K562 (cell line): ENCODE measurements around the gene MTMR3. TPM values are rescaled to one million over a fixed set of nuclear protein-coding genes. Genes with fewer than 3 reads are reported as not detected.

Experiments used
- ATAC-seq: fragments of 200-7000 bp; cut with Tn5 transposase; 3 replicates; pipeline ENCODE4 v1.9.1; 2020; ENCODE audit warnings: moderate library complexity
- BruUV-seq: library from RNA; stranded (reverse); fragments of 400-500 nt; replicated peaks from 2 replicates; lab custom pipeline; 2021; lab: Mats Ljungman, UMichigan
- CTCF ChIA-PET: fragments of 300-600 bp; formaldehyde crosslinking; extraction: SDS; loops from one replicate; lab custom pipeline; 2021; ENCODE audit warnings: low intra/inter-chr PET ratio; lab: Yijun Ruan, JAX
- POLR2A ChIA-PET: fragments of 300-600, 350-650 bp; sonication (Branson Sonifier 250); formaldehyde crosslinking; extraction: SDS; loops from one replicate; lab custom pipeline; 2021; ENCODE audit warnings: antibody characterized with exemption, inconsistent platforms; lab: Yijun Ruan, JAX
- DNase-seq, 4 experiments: peaks; one replicate each; pipeline versions ENCODE4 v3.0.0 to v3.0.0-alpha.2; 2011 to 2018; ENCODE audit warnings: low spot score in 3 of 4, mixed read lengths in 3 of 4; ENCODE audit errors: extremely low read depth in 1 of 4
- FAIRE-seq: peaks from 2 replicates; lab custom pipeline; 2011; peaks lifted over from hg19 to GRCh38; lab: Jason Lieb, UNC
- H2AFZ ChIP-seq: 2 replicates; pipeline ENCODE4 v1.6.0; 2011; ENCODE audit warnings: low read depth, low read length, control low read depth, inconsistent platforms
- H3K27ac ChIP-seq: fragments of 200-600 bp; 3 replicates; pipeline ENCODE4 v1.8.0; 2011; ENCODE audit warnings: low read depth, mild to moderate bottlenecking, control low read depth, inconsistent platforms, low read length, moderate library complexity, mixed read lengths; ENCODE audit errors: extremely low read depth
- H3K27me3 ChIP-seq, 2 experiments: fragments of 300-600 bp in 1 of 2; 2 replicates in 1 of 2; 3 replicates in 1 of 2; pipeline versions ENCODE4 v1.6.0 to v1.8.0; 2011; ENCODE audit warnings: inconsistent platforms in 2 of 2, low read length in 2 of 2, mild to moderate bottlenecking in 1 of 2, mixed read lengths in 1 of 2, moderate library complexity in 1 of 2; ENCODE audit not compliant: control insufficient read depth in 2 of 2, insufficient read depth in 2 of 2
- H3K36me3 ChIP-seq: fragments of 300-600 bp; 3 replicates; pipeline ENCODE4 v1.8.0; 2011; ENCODE audit warnings: mild to moderate bottlenecking, low read length, inconsistent platforms; ENCODE audit not compliant: control insufficient read depth, insufficient read depth
- H3K4me1 ChIP-seq, 2 experiments: fragments of 200-600 bp in 1 of 2; replicated peaks in 1 of 2; 2 replicates in 1 of 2; 3 replicates in 1 of 2; pipeline versions ENCODE4 v1.5.1 to v1.8.0; 2011; ENCODE audit warnings: inconsistent platforms in 2 of 2, low read length in 2 of 2, mild to moderate bottlenecking in 1 of 2, mixed read lengths in 1 of 2, moderate library complexity in 1 of 2; ENCODE audit not compliant: control insufficient read depth in 2 of 2, insufficient read depth in 2 of 2
- H3K4me2 ChIP-seq: 2 replicates; pipeline ENCODE4 v1.6.1; 2011; ENCODE audit warnings: low read length, control low read depth, inconsistent platforms, mixed read lengths; ENCODE audit not compliant: insufficient read depth
- H3K4me3 ChIP-seq: fragments of 200-600 bp; sonication (generic), shearing (Covaris generic); 2 replicates; pipeline ENCODE4 v1.5.1; 2016; ENCODE audit warnings: control low read depth, inconsistent platforms
- H3K79me2 ChIP-seq: fragments of 200-600 bp; 3 replicates; pipeline ENCODE4 v1.8.0; 2011; ENCODE audit warnings: low read length, inconsistent platforms; ENCODE audit not compliant: control insufficient read depth, insufficient read depth
- H3K9ac ChIP-seq, 2 experiments: 2 replicates each; pipeline versions ENCODE4 v1.6.0 to v1.6.1; 2011; ENCODE audit warnings: low read depth in 2 of 2, low read length in 2 of 2, control low read depth in 1 of 2, inconsistent platforms in 1 of 2, mild to moderate bottlenecking in 1 of 2, mixed read lengths in 1 of 2; ENCODE audit not compliant: insufficient read depth in 1 of 2
- H3K9me1 ChIP-seq: one replicate; pipeline ENCODE4 v1.6.0; 2011; ENCODE audit warnings: inconsistent platforms, mild to moderate bottlenecking, low read length, moderate library complexity; ENCODE audit not compliant: control insufficient read depth, insufficient read depth
- H3K9me3 ChIP-seq: replicated peaks from 2 replicates; pipeline ENCODE4 v1.5.1; 2011; ENCODE audit warnings: low read depth, low read length, inconsistent platforms; ENCODE audit not compliant: control insufficient read depth, insufficient read depth
- H4K20me1 ChIP-seq: replicated peaks from 2 replicates; pipeline ENCODE4 v1.6.1; 2011; ENCODE audit warnings: low read length, inconsistent platforms, mixed read lengths; ENCODE audit not compliant: control insufficient read depth, insufficient read depth
- C11orf30 ChIP-seq: fragments of 450-650 bp; IDR thresholded peaks from 2 replicates; pipeline ENCODE4 v1.6.1; 2016; ENCODE audit warnings: low read depth, mild to moderate bottlenecking
- EGR1 ChIP-seq: fragments of 450-650 bp; conservative IDR thresholded peaks from 2 replicates; pipeline ENCODE4 v1.6.1; 2017; ENCODE audit warnings: mild to moderate bottlenecking
- FOXK1 ChIP-seq: sonication (generic); formaldehyde crosslinking; IDR thresholded peaks from 2 replicates; pipeline ENCODE4 v1.8.0; 2022; ENCODE audit warnings: missing genetic modification reagents, mild to moderate bottlenecking, borderline replicate concordance
- FUS ChIP-seq: fragments of 200-400 bp; formaldehyde crosslinking; optimal IDR thresholded peaks from 2 replicates; pipeline ENCODE3; 2017; ENCODE audit warnings: low read depth, low read length
- MAFF ChIP-seq: IDR thresholded peaks from 2 replicates; pipeline ENCODE4 v1.6.1; 2012; ENCODE audit warnings: low read length, improper control_type of control experiment
- MAFG ChIP-seq: fragments of 450-650 bp; conservative IDR thresholded peaks from 2 replicates; pipeline ENCODE4 v1.6.1; 2016; ENCODE audit warnings: missing genetic modification characterization, missing compliant biosample characterization
- MAFK ChIP-seq: IDR thresholded peaks from 2 replicates; pipeline ENCODE4 v1.6.1; 2011; ENCODE audit warnings: low read length, improper control_type of control experiment
- SRSF3 ChIP-seq: fragments of 200-400 bp; formaldehyde crosslinking; IDR thresholded peaks from 2 replicates; pipeline ENCODE4 v1.6.1; 2016; ENCODE audit warnings: mild to moderate bottlenecking, low read length, moderate library complexity; ENCODE audit not compliant: insufficient read depth
- YY1 ChIP-seq, 3 experiments: IDR thresholded peaks; 2 replicates each; pipeline ENCODE4 v1.6.1; 2011; ENCODE audit warnings: low read length in 2 of 3, mild to moderate bottlenecking in 2 of 3, moderate library complexity in 2 of 3, borderline replicate concordance in 1 of 3, control low read depth in 1 of 3, low read depth in 1 of 3; ENCODE audit not compliant: insufficient read depth in 3 of 3, insufficient replicate concordance in 2 of 3, control insufficient read depth in 1 of 3, insufficient read length in 1 of 3; ENCODE audit errors: extremely low read depth in 1 of 3
- ZNF316 ChIP-seq: fragments of 450-650 bp; IDR thresholded peaks from 2 replicates; pipeline ENCODE4 v1.6.1; 2016
- ZNF561 ChIP-seq: fragments of 450-650 bp; formaldehyde crosslinking; conservative IDR thresholded peaks from 2 replicates; pipeline ENCODE4 v1.4.0; 2020; ENCODE audit warnings: mild to moderate bottlenecking, moderate library complexity
- ZNF785 ChIP-seq: fragments of 250-450 bp; sonication (Bioruptor Pico); IDR thresholded peaks from 2 replicates; pipeline ENCODE4 v1.4.0; 2020; ENCODE audit warnings: mild to moderate bottlenecking
- WGBS: fragments of 100-300 bp; shearing (Covaris generic); methylation state at CpG from one replicate; pipeline ENCODE4 v1.1.6; 2016; ENCODE audit warnings: low coverage, mixed read lengths; ENCODE audit not compliant: insufficient coverage; ENCODE audit errors: missing lambda C conversion rate; 5-methylcytosine and 5-hydroxymethylcytosine counted together
- in situ Hi-C: fragments of 300-500 bp; cut with MboI; formaldehyde crosslinking; loops from 4 replicates; pipeline ENCODE4 v1.15.0; 2018; ENCODE audit warnings: inconsistent platforms, mixed read lengths
- intact Hi-C: fragments of 100-400 bp; cut with micrococcal nuclease; formaldehyde crosslinking; loops from 2 replicates; pipeline ENCODE4 v1.14.2; 2022
- polyA plus RNA-seq, 8 experiments: library from polyadenylated mRNA; depleted of rRNA in 4 of 8; stranded (reverse) in 5 of 8; unstranded in 3 of 8; fragments of >200 nt; fragmentation: Nextera tagmentation in 2 of 8; fragmentation: Illumina TruSeq in 1 of 8; extraction: Ambion mirVana in 2 of 8; extraction: Trizol in 1 of 8; gene quantifications; 2 replicates each; pipeline versions ENCODE4 v1.2.1 to v1.2.3, GENCODE V29; 2011 to 2014; ENCODE audit warnings: inconsistent platforms in 1 of 8, missing spikeins in 1 of 8
- total RNA-seq, 7 experiments: library from RNA; depleted of rRNA in 6 of 7; stranded (reverse); fragments of >200 nt in 6 of 7; fragmentation: Illumina TruSeq in 2 of 7; extraction: Trizol in 2 of 7; gene quantifications; 2 replicates each; pipeline versions ENCODE4 v1.2.1 to v1.2.3, GENCODE V29; 2011 to 2021; ENCODE audit warnings: low replicate concordance in 1 of 7

Gene MTMR3
- total and polyA plus RNA-seq, 9 of the 15 experiments (the other 6 are each of a cell fraction or from before 2014, with no cell fraction given) = 1.6 to 13.7 (median 7.9) TPM

GRCh38 chr22:30023099-30023660 lies 140.2 kb downstream of the MTMR3 start:
- no peaks in the 10 kb centered on the region; the same call in 1 of the 2 replicates for H4K20me1 ChIP-seq
- POLR2A ChIA-PET = interaction anchor here (0.6 kb wide), 1 partner anchor 11 kb away, joined by 4 read pairs; no protein-coding TSS in a partner anchor
- intact Hi-C loops = no loop called here

DNA sequence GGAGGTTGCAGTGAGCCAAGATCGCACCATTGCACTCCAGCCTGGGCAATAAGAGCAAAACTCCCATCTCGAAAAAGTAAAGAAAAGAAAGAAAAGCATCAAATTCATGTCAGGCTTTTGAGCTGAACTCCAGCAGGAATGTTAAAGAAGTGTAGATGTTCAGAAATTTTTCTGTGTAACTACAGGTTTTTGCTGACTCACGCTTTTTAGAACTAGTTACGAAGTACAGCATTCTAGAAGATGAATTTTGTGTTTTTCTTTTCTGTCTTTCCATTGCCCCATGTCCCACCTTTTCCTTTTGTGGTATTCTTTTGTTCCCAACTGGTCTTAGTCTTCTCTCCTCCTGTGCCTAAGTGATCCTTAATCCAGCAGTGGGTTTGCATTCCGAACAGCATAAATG lies 141.3 kb downstream of the MTMR3 start:
- POLR2A ChIA-PET = no interaction called here
- TF ChIP-seq FOXK1 (CRISPR knock-in tag) (no peak), FUS (no peak), MAFG (tag) (peak; percentile 79), MAFF (peak; percentile 79), YY1 (IDR thresholded peaks at IDR 0.05; ENCODE audit: borderline replicate concordance in 1 of 3, control insufficient read depth in 1 of 3, extremely low read depth in 1 of 3, insufficient read depth in 3 of 3, insufficient read length in 1 of 3, insufficient replicate concordance in 2 of 3, low read depth in 1 of 3, low read length in 2 of 3) (no peak), MAFK (peak; percentile 79), C11orf30 (peak; percentile 85), ZNF316 (peak; percentile 92)
- TF ChIP-seq, all 486 proteins: peak for 5
- ATAC-seq = no peak
- H3K4me2 ChIP-seq = no peak overlapping the region
- no peaks in the 10 kb centered on the region for H3K79me2 ChIP-seq
- BruUV-seq = no TSS peak
- no peaks in the 10 kb centered on the region for H3K9me1 ChIP-seq
- no peak overlapping the region for H3K9ac ChIP-seq
- in situ Hi-C loops = no loop called here
- CTCF ChIA-PET = no interaction called here
- FAIRE-seq = no peak
- no peak for DNase-seq
- H3K27ac ChIP-seq = no peak overlapping the region
- no peak overlapping the region for H2AFZ ChIP-seq
- 84% methylated on average over 3 of the region's 5 CpGs for WGBS
- no peak overlapping the region for H3K4me3 ChIP-seq
- no peaks in the 10 kb centered on the region; a peak in 1 of 5 replicates for H3K4me1 ChIP-seq
- no peaks in the 10 kb centered on the region for H3K9me3 ChIP-seq
- no peaks in the 10 kb centered on the region; the same call in 1 of the 2 replicates for H4K20me1 ChIP-seq
- H3K36me3 ChIP-seq = peaks cover 52% of the 10 kb centered on the region; the same call in 2 of the 3 replicates
- no peaks in the 10 kb centered on the region for H3K27me3 ChIP-seq
- intact Hi-C loops = no loop called here

More at GRCh38 chr22:30023099-30023660, 140.2 kb downstream of the MTMR3 start:
- CTCF ChIA-PET = no interaction called here
- Histone ChIP-seq H3K4me3 (no peak overlapping the region), H3K9me1 (no peaks in the 10 kb centered on the region), H3K4me2 (no peak overlapping the region), H3K27me3 (no peaks in the 10 kb centered on the region), H3K79me2 (no peaks in the 10 kb centered on the region), H3K9ac (no peak overlapping the region), H3K4me1 (no peaks in the 10 kb centered on the region; a peak in 1 of 5 replicates), H3K36me3 (peaks cover 55% of the 10 kb centered on the region; the same call in 2 of the 3 replicates), H2AFZ (no peak overlapping the region), H3K9me3 (no peaks in the 10 kb centered on the region), H3K27ac (no peak overlapping the region)
- no peak for DNase-seq
- WGBS = 57% methylated on average over 3 of the region's 4 CpGs
- TF ChIP-seq EGR1 (0 out of 2 replicates have a peak, but pooled peaks have one; percentile 20), ZNF561 (CRISPR knock-in tag) (no peak), ZNF785 (CRISPR knock-in tag) (no peak), SRSF3 (no peak)
- in situ Hi-C loops = no loop called here
- no TSS peak for BruUV-seq
- FAIRE-seq = no peak
- ATAC-seq = no peak
